ENCODE measurements around the gene NXNL1. TPM values are rescaled to one million over a fixed set of nuclear protein-coding genes. Genes with fewer than 3 reads are reported as not detected.

NXNL1 gene
- total and polyA plus RNA-seq, 2 experiments from 2014 or later, result 0.16 TPM; not detected in 1

DNA sequence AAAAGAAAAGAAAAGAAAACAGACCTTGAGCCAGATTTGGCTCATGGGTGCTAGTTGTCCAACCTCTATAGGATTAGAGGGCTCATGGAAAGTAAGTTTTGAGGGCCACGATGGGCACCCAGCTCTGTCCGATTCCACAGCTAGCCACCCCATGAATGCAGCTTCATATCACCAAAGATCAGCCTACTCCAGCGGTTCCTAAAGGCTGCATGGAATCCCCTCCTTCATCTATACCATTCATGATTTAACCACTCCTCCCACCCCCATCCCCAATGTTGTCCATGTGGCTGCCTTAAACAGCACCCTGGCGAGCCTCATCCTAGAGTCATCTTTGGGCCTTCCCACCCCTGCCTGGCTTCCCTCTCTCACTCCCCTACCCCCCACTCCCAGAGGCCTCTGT, 38.8 kb downstream of the NXNL1 start:
- H3K27me3 ChIP-seq, result no peaks in the 10 kb centered on the region
- no peak overlapping the region for H3K27ac ChIP-seq
- no peaks in the 10 kb centered on the region for H3K9me3 ChIP-seq (ENCODE audit: low read depth)
- no peak overlapping the region for H3K4me3 ChIP-seq
- no peaks in the 10 kb centered on the region for H3K36me3 ChIP-seq
- peaks cover 3% of the 10 kb centered on the region for H3K4me1 ChIP-seq (ENCODE audit: low read depth)
- DNase-seq (ENCODE audit: low read depth in 1 of 2, low spot score in 1 of 2), result no peak
- TF ChIP-seq, protein P1, sequence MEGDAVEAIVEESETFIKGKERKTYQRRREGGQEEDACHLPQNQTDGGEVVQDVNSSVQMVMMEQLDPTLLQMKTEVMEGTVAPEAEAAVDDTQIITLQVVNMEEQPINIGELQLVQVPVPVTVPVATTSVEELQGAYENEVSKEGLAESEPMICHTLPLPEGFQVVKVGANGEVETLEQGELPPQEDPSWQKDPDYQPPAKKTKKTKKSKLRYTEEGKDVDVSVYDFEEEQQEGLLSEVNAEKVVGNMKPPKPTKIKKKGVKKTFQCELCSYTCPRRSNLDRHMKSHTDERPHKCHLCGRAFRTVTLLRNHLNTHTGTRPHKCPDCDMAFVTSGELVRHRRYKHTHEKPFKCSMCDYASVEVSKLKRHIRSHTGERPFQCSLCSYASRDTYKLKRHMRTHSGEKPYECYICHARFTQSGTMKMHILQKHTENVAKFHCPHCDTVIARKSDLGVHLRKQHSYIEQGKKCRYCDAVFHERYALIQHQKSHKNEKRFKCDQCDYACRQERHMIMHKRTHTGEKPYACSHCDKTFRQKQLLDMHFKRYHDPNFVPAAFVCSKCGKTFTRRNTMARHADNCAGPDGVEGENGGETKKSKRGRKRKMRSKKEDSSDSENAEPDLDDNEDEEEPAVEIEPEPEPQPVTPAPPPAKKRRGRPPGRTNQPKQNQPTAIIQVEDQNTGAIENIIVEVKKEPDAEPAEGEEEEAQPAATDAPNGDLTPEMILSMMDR (IDR thresholded peaks at IDR 0.05; ENCODE audit: low read depth, low read length), result no peak

DNA sequence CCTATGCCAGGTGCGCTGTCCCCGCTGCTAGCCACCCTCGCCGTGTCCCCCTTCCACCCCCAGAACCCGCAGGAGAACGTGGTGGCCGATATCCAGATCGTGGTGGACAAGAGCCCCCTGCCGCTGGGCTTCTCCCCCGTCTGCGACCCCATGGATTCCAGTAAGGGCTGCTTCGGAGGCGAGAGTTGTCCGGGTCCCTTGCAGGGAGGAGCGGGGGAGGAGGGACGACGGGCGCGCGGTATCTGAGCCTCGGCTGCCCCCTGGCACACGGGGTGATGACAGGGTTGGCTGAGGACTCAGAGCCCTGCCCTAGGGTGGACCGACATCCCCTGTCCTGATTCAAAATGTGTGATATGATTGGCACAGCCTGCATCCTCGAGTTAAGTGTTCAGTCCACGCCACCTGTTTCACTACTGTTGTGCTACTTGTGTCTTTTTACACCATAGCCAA, 40.2 kb downstream of the NXNL1 start:
- H3K27ac ChIP-seq, result peak overlapping the region; percentile 11
- TF ChIP-seq, protein P1 (IDR thresholded peaks at IDR 0.05; ENCODE audit: low read depth, low read length), result peak; percentile 4
- H3K9me3 ChIP-seq (ENCODE audit: low read depth), result no peaks in the 10 kb centered on the region

DNA sequence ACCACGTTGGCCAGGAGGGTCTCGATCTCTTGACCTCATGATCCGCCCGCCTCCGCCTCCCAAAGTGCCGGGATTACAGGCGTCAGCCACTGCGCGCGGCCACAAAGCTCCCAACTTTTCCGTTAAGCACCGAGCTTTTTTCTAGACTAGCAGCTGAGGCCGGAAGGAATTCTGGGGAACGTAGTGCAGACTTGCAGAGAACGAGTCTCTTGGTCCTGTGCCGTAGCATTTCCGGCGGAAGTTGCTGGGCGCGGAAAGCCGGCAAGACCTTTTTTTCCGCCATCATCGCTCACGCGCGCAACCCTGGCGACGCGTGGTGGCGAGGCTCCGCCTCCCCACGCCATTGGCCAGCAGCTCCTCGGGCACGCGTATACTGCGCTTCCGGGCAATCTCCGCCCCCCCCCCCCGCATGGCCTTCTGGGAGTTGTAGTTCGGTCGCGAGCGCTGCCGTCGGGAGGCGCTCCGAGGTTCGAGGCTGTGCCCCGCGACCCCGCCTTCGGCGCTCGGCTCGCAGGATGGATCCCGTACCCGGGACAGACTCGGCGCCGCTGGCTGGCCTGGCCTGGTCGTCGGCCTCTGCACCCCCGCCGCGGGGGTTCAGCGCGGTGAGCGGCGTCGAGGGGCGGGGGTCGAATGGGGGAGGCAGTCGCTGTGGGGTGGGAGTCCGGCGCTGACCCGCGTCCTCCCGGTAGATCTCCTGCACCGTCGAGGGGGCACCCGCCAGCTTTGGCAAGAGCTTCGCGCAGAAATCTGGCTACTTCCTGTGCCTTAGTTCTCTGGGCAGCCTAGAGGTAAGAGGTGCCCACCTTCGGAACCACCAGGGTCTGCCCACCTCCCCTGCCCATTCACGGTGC, 40.9 kb downstream of the NXNL1 start, which contains the start of gene MVB12A:
Gene MVB12A (plus strand): TSS at position 427 of the 854 bp plus-strand sequence. CDS start 89 bp downstream, at position 516.
- Histone ChIP-seq H3K4me3 (peak within 1 kb of the TSS; percentile 87), H3K27ac (peak within 1 kb of the TSS; percentile 90), H3K4me1 (ENCODE audit: low read depth) (peaks cover 13% of the 10 kb centered on the region), H3K36me3 (no peaks in the 10 kb centered on the region), H3K9me3 (ENCODE audit: low read depth) (no peaks in the 10 kb centered on the region), H3K27me3 (no peaks in the 10 kb centered on the region)
- peak; percentile 98 to 100 for DNase-seq (ENCODE audit: low read depth in 1 of 2, low spot score in 1 of 2)
- TF ChIP-seq, protein P1 (IDR thresholded peaks at IDR 0.05; ENCODE audit: low read depth, low read length), result no peak

More for the DNA sequence above, 40.2 kb downstream of the NXNL1 start:
- Histone ChIP-seq H3K36me3 (no peaks in the 10 kb centered on the region), H3K4me1 (ENCODE audit: low read depth) (peaks cover 7% of the 10 kb centered on the region), H3K27me3 (no peaks in the 10 kb centered on the region), H3K4me3 (peak overlapping the region; percentile 87)
- peak; percentile 24 to 51 for DNase-seq (ENCODE audit: low read depth in 1 of 2, low spot score in 1 of 2)

DNA sequence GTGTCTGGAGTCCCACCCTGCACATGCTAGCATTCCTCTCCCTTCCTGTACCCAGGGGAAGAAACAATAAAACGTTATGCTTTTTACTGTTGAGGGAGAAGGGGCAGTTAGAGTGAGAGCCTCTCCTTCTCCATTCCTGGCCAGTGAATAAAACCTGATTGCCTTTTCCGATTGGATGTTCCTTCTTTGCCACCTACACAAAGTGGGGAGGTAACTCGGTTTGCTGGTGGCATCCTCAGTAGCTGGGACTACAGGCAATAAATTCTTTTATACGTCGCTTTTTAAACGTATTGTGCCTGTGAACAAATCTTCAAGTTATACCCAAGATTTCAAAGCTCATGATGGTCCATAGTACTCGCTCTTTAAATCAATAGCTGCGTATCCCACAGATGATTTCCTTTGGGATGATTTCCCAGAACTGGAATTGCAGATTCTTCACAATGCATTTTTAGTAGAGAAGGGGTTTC, 41.5 kb downstream of the NXNL1 start:
- H3K4me3 ChIP-seq, result peak overlapping the region; percentile 24
- TF ChIP-seq, protein P1 (IDR thresholded peaks at IDR 0.05; ENCODE audit: low read depth, low read length), result no peak
- peak overlapping the region; percentile 90 for H3K27ac ChIP-seq
- no peaks in the 10 kb centered on the region for H3K9me3 ChIP-seq (ENCODE audit: low read depth)
- no peak for DNase-seq (ENCODE audit: low read depth in 1 of 2, low spot score in 1 of 2)
- H3K4me1 ChIP-seq (ENCODE audit: low read depth), result peaks cover 13% of the 10 kb centered on the region
- no peaks in the 10 kb centered on the region for H3K27me3 ChIP-seq
- no peaks in the 10 kb centered on the region for H3K36me3 ChIP-seq

DNA sequence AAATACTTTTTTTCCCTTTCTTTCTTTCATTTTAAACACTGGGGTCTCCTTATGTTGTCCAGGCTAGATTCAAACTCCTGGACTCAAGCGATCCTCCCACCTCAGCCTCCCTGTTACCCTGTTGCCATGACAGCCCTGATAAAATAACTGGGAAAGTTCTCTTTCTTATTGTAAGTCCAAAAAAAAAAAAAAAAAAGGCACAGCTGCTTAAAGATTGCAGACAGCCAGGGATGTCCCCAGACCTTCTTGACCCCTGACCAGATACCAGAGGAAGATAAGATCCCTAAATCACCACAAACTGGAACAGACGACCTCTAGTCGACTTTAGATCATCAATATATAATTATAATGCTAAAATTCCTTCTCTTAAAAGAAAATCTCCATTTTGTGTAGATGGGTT, 42.0 kb downstream of the NXNL1 start:
- DNase-seq (ENCODE audit: low read depth in 1 of 2, low spot score in 1 of 2), result peak in 1 of 2 donors; percentile 39
- Histone ChIP-seq H3K36me3 (no peaks in the 10 kb centered on the region), H3K27ac (peak overlapping the region; percentile 90), H3K4me1 (ENCODE audit: low read depth) (peaks cover 16% of the 10 kb centered on the region), H3K4me3 (no peak overlapping the region), H3K27me3 (no peaks in the 10 kb centered on the region), H3K9me3 (ENCODE audit: low read depth) (no peaks in the 10 kb centered on the region)
- TF ChIP-seq, protein P1 (IDR thresholded peaks at IDR 0.05; ENCODE audit: low read depth, low read length), result no peak
